SK-N-SH (cell line): ENCODE data around the gene RYR3.

Experiments used
- EZH2phosphoT487 ChIP-seq: fragments of 200-600 bp; sonication (generic); IDR thresholded peaks from 2 replicates; pipeline ENCODE4 v1.6.1; 2017; ENCODE audit warnings: low read depth, mixed run types, mild to moderate bottlenecking, antibody characterized with exemption, moderate library complexity, borderline replicate concordance
- MXI1 ChIP-seq: IDR thresholded peaks from 2 replicates; pipeline ENCODE4 v1.6.1; 2012; ENCODE audit warnings: mild to moderate bottlenecking, low read depth, low read length, improper control_type of control experiment
- POLR2AphosphoS5 ChIP-seq: IDR thresholded peaks from 2 replicates; pipeline ENCODE4 v1.6.1; 2012; ENCODE audit warnings: low read depth, low read length
- REST ChIP-seq: IDR thresholded peaks from 2 replicates; pipeline ENCODE4 v1.6.1; 2012; ENCODE audit warnings: mild to moderate bottlenecking, low read depth, low read length, moderate library complexity
- SIN3A ChIP-seq: IDR thresholded peaks from 2 replicates; pipeline ENCODE4 v1.6.1; 2012; ENCODE audit warnings: low read depth, mild to moderate bottlenecking, low read length, moderate library complexity, borderline replicate concordance
- TAF1 ChIP-seq: IDR thresholded peaks from 2 replicates; pipeline ENCODE4 v1.6.1; 2012; ENCODE audit warnings: low read depth, mild to moderate bottlenecking, low read length, moderate library complexity, borderline replicate concordance
- TF ChIP-seq, protein P1 (sequence below): fragments of 200-600 bp; sonication (generic); IDR thresholded peaks from 2 replicates; pipeline ENCODE4 v1.6.1; 2017; ENCODE audit warnings: antibody characterized with exemption, mild to moderate bottlenecking, moderate library complexity

DNA sequence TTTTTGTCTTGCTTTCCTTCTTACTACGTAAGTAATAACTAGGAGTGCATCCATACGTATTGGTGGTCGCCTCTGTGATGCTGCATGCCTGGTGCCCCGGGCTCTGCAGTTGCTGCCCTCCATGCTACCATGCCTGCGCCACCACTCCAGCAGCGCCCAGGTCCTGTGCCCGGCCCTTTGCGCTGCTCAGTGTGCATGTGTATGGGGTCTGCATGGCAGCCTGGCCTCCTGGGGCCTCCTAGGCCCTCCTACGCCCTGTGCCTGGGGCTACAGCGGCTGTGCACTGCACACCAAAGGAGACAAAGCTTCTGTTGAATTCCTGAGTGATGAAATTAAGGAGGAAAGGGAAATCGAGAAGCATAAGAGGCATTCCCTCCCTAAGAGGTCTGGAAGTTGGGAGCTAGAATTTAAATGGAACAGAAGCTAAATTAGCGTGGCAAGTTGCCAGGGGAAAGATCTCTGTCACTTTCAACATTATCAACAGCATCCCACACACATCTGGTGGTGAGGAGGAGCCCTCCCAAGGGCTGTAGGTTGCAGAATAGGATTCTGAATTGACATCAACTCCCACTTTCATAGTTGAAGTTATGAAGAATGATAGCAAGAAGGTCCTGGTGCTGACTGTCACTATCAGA is 382.5 kb downstream of the RYR3 start:
- TF ChIP-seq, protein P1, sequence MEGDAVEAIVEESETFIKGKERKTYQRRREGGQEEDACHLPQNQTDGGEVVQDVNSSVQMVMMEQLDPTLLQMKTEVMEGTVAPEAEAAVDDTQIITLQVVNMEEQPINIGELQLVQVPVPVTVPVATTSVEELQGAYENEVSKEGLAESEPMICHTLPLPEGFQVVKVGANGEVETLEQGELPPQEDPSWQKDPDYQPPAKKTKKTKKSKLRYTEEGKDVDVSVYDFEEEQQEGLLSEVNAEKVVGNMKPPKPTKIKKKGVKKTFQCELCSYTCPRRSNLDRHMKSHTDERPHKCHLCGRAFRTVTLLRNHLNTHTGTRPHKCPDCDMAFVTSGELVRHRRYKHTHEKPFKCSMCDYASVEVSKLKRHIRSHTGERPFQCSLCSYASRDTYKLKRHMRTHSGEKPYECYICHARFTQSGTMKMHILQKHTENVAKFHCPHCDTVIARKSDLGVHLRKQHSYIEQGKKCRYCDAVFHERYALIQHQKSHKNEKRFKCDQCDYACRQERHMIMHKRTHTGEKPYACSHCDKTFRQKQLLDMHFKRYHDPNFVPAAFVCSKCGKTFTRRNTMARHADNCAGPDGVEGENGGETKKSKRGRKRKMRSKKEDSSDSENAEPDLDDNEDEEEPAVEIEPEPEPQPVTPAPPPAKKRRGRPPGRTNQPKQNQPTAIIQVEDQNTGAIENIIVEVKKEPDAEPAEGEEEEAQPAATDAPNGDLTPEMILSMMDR = no peak
- TF ChIP-seq POLR2AphosphoS5 (no peak), SIN3A (no peak), EZH2phosphoT487 (no peak), MXI1 (no peak), REST (no peak), TAF1 (no peak)
